ENCODE results near the gene CDC42SE2. TPM values are rescaled to one million over a fixed set of nuclear protein-coding genes. Genes with fewer than 3 reads are reported as not detected.
"Not testable (repeated sequence)": the region's sequence is repeated elsewhere in the genome, so short reads cannot be mapped to it uniquely, and the experiment has no call there.

Gene CDC42SE2
- total RNA-seq, 1 experiment from 2014 or later, result 46.1 TPM

GRCh38 chr5:131277875-131278740 is 14.3 kb downstream of the CDC42SE2 start:
- ATAC-seq (peak; percentile 86), DNase-seq (ENCODE audit: low read depth, low spot score) (no peak)
- no peaks in the 10 kb centered on the region for H3K36me3 ChIP-seq (ENCODE audit: control insufficient read depth, insufficient read depth, low read length)
- H3K27ac ChIP-seq (ENCODE audit: low read length), result peak overlapping the region; percentile 51
- ChIA-PET POLR2A (interaction anchor here (0.7 kb wide), 1 partner anchor 101 kb away, joined by 3 read pairs; no protein-coding TSS in a partner anchor), CTCF (no interaction called here)
- in situ Hi-C loops (cut with HindIII; ENCODE audit: low pct_unique_long_range_greater_than_20kb, low sequenced_read_pairs) (no loop called here), intact Hi-C loops (cut with micrococcal nuclease; ENCODE audit: unreplicated experiment) (no loop called here)
- no peak for TF ChIP-seq SIN3A (IDR thresholded peaks at IDR 0.05; ENCODE audit: borderline replicate concordance, insufficient read depth, low read depth, low read length)
- no peak for TF ChIP-seq TCF7L2 (IDR thresholded peaks at IDR 0.05; ENCODE audit: low read depth, low read length)
- TF ChIP-seq POLR2AphosphoS5 (IDR thresholded peaks at IDR 0.05; ENCODE audit: low read depth, low read length), result no peak
- H3K4me1 ChIP-seq (ENCODE audit: control insufficient read depth, insufficient read depth, low read length), result peaks cover 30% of the 10 kb centered on the region
- H3K9me3 ChIP-seq (ENCODE audit: control insufficient read depth, insufficient read depth, low read depth, low read length), result no peaks in the 10 kb centered on the region
- BruUV-seq (replicated peaks), result no TSS peak
- H3K27me3 ChIP-seq (ENCODE audit: control insufficient read depth, insufficient read depth, low read length), result no peaks in the 10 kb centered on the region
- no peak overlapping the region for H3K4me3 ChIP-seq (ENCODE audit: low read depth in 2 of 2, low read length in 2 of 2)

GRCh38 chr5:131278741-131279124 is 14.9 kb downstream of the CDC42SE2 start:
- H3K9me3 ChIP-seq (ENCODE audit: control insufficient read depth, insufficient read depth, low read depth, low read length); POLR2A ChIA-PET; H3K27me3 ChIP-seq (ENCODE audit: control insufficient read depth, insufficient read depth, low read length); in situ Hi-C loops (cut with HindIII; ENCODE audit: low pct_unique_long_range_greater_than_20kb, low sequenced_read_pairs); DNase-seq (ENCODE audit: low read depth, low spot score); CTCF ChIA-PET; intact Hi-C loops (cut with micrococcal nuclease; ENCODE audit: unreplicated experiment); BruUV-seq (replicated peaks); H3K36me3 ChIP-seq (ENCODE audit: control insufficient read depth, insufficient read depth, low read length); H3K4me3 ChIP-seq (ENCODE audit: low read depth in 2 of 2, low read length in 2 of 2); ATAC-seq: not testable (repeated sequence)
- Histone ChIP-seq H3K27ac (ENCODE audit: low read length) (0 out of 2 replicates have a peak overlapping the region, but pooled peaks have one; percentile 1), H3K4me1 (ENCODE audit: control insufficient read depth, insufficient read depth, low read length) (peaks cover 30% of the 10 kb centered on the region)

GRCh38 chr5:131279204-131279603 is 15.4 kb downstream of the CDC42SE2 start:
- ChIA-PET CTCF (no interaction called here), POLR2A (no interaction called here)
- no peaks in the 10 kb centered on the region for H3K9me3 ChIP-seq (ENCODE audit: control insufficient read depth, insufficient read depth, low read depth, low read length)
- no peak for TF ChIP-seq SIN3A (IDR thresholded peaks at IDR 0.05; ENCODE audit: borderline replicate concordance, insufficient read depth, low read depth, low read length)
- no peak for TF ChIP-seq POLR2AphosphoS5 (IDR thresholded peaks at IDR 0.05; ENCODE audit: low read depth, low read length)
- no peak for TF ChIP-seq TCF7L2 (IDR thresholded peaks at IDR 0.05; ENCODE audit: low read depth, low read length)
- no peak for TF ChIP-seq CTCF (IDR thresholded peaks at IDR 0.05)
- TF ChIP-seq REST (IDR thresholded peaks at IDR 0.05; ENCODE audit: insufficient read depth in 1 of 2, low read depth in 2 of 2, low read length in 1 of 2), result no peak
- H3K4me3 ChIP-seq (ENCODE audit: low read depth in 2 of 2, low read length in 2 of 2), result no peak overlapping the region
- peak overlapping the region; percentile 41 for H3K27ac ChIP-seq (ENCODE audit: low read length)
- DNase-seq (ENCODE audit: low read depth, low spot score) (no peak), ATAC-seq (no peak)
- intact Hi-C loops (cut with micrococcal nuclease; ENCODE audit: unreplicated experiment), result no loop called here
- no TSS peak for BruUV-seq (replicated peaks)
- in situ Hi-C loops (cut with HindIII; ENCODE audit: low pct_unique_long_range_greater_than_20kb, low sequenced_read_pairs), result no loop called here
- peaks cover 30% of the 10 kb centered on the region for H3K4me1 ChIP-seq (ENCODE audit: control insufficient read depth, insufficient read depth, low read length)
- no peaks in the 10 kb centered on the region for H3K36me3 ChIP-seq (ENCODE audit: control insufficient read depth, insufficient read depth, low read length)
- no peaks in the 10 kb centered on the region for H3K27me3 ChIP-seq (ENCODE audit: control insufficient read depth, insufficient read depth, low read length)
